ENCODE measurements around the gene GMPR. TPM values are rescaled to one million over a fixed set of nuclear protein-coding genes. Genes with fewer than 3 reads are reported as not detected.
A peak's percentile ranks its signal among the peaks of the same experiment; 100 is the strongest.

The GMPR gene
- 10 to 100 TPM in 3 of 5 donors, 1 to 10 TPM in 2; 9.8 to 32.7 (median 11.9) TPM for total RNA-seq
- polyA plus RNA-seq = 10 to 100 TPM; 24.5 to 46.3 (median 30.1) TPM
- long read RNA-seq, donor 1, partial matches to known transcripts = 0 of 3 reads
- long read RNA-seq, donor 1, other reads (novel, unspliced or antisense) = 0 of 3 reads
- long read RNA-seq, donor 2, partial matches to known transcripts = 0 of 2 reads
- long read RNA-seq, donor 2, other reads (novel, unspliced or antisense) = 0 of 2 reads
- long read RNA-seq, donor 3, partial matches to known transcripts = 0 of 3 reads
- long read RNA-seq, donor 3, other reads (novel, unspliced or antisense) = 0 of 3 reads
- long read RNA-seq, donor 4 = 0 reads
- long read RNA-seq, donor 5, partial matches to known transcripts = 0 of 6 reads
- long read RNA-seq, donor 5, other reads (novel, unspliced or antisense) = 0 of 6 reads
- long read RNA-seq, donor 6, partial matches to known transcripts = 0 of 4 reads
- long read RNA-seq, donor 6, other reads (novel, unspliced or antisense) = 0 of 4 reads
- long read RNA-seq, donor 7, partial matches to known transcripts = 0 of 2 reads
- long read RNA-seq, donor 7, other reads (novel, unspliced or antisense) = 0 of 2 reads
- long read RNA-seq, donor 8 = 0 reads
- long read RNA-seq, donor 9, partial matches to known transcripts = 0 of 1 reads
- long read RNA-seq, donor 9, other reads (novel, unspliced or antisense) = 0 of 1 reads
- long read RNA-seq, donor 10, partial matches to known transcripts = 0 of 2 reads
- long read RNA-seq, donor 10, other reads (novel, unspliced or antisense) = 0 of 2 reads

DNA sequence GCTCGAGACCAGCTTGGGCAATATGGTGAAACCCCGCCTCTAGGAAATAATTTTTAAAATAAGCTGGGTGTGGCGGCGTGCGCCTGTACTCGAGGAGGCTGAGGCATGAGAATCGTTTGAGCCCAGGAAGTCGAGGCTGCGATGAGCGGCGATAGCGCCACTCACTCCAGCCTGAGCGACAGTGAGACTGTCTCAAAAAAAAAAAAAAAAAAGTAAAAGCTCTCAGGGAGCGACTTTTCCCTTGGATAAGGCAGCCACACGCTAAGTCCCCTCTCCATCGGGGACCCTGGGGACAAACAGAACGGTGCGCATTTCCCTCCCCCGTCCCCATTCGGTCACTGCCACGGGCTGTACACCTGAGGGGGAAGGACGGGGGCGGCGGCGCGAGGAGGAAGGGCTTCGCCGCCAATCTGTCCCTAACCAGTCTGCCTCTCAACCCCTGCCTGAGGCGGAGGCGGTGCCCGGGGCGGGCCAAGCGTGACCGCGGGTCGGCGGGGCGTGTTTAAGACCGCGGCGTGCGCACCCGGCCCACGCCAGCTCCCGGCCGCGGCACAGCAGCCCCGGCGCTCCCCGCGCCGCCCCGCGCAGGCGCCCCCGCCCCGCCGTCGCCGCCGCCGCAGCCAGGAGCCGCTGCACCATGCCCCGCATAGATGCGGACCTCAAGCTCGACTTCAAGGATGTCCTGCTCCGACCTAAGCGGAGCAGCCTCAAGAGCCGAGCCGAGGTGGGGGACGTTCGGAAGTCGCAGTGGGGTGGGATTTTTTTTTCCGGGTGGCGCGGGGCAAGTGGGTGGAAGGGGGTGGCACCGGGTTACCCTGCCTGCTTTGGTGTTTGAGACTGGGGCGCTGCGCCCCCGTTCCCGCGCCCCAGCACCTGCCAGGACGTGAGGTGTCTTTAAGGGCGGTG is at the start of gene GMPR:
Gene GMPR (plus strand): TSS at position 531 of the 906 bp plus-strand sequence. CDS start 107 bp downstream, at position 638.
- Histone ChIP-seq H3K4me3 (peak within 1 kb of the TSS; percentile 71 to 76 (median 73)), H3K27me3 (no peaks in the 10 kb centered on the region), H3K9me3 (no peaks in the 10 kb centered on the region), H3K36me3 (no peaks in the 10 kb centered on the region), H3K27ac (peak within 1 kb of the TSS; percentile 72 to 88 (median 76)), H3K4me1 (peaks cover 25 to 60% (median 43%) of the 10 kb centered on the region in 4 donors)
- intact Hi-C loops (cut with DNase I; ENCODE audit: low total_unique reads) = no loop called here
- DNase-seq = peak; percentile 88 to 93
- TF ChIP-seq, protein P1, sequence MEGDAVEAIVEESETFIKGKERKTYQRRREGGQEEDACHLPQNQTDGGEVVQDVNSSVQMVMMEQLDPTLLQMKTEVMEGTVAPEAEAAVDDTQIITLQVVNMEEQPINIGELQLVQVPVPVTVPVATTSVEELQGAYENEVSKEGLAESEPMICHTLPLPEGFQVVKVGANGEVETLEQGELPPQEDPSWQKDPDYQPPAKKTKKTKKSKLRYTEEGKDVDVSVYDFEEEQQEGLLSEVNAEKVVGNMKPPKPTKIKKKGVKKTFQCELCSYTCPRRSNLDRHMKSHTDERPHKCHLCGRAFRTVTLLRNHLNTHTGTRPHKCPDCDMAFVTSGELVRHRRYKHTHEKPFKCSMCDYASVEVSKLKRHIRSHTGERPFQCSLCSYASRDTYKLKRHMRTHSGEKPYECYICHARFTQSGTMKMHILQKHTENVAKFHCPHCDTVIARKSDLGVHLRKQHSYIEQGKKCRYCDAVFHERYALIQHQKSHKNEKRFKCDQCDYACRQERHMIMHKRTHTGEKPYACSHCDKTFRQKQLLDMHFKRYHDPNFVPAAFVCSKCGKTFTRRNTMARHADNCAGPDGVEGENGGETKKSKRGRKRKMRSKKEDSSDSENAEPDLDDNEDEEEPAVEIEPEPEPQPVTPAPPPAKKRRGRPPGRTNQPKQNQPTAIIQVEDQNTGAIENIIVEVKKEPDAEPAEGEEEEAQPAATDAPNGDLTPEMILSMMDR (IDR thresholded peaks at IDR 0.05) = no peak
- TF ChIP-seq EP300 (IDR thresholded peaks at IDR 0.05) = no peak
- no peak for TF ChIP-seq POLR2A (IDR thresholded peaks at IDR 0.05)
- peak in 2 of 3 donors; percentile 47 to 51 for TF ChIP-seq POLR2AphosphoS5 (IDR thresholded peaks at IDR 0.05)
- WGBS, 5 donors = 3 to 11% (median 6%) methylated on average over 46 to 84 of the region's 84 CpGs

DNA sequence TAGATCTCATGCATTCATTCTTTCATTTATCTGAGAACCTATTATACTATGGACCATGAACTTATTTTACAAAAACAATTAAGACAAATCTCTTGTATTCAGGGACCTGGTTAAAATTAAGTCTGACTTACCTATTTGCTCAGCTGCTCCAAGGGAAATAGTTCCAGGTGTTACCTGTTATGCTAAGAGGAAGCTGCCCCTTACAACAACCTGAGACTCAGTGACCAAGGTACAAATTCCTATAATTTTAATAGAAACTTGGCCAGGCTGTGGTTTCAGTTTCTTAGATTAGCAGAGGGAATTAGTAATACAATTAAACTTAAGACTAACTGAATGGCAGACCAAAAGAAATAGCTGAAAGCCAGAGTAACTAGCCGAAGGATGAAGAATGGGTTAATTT is 48.2 kb upstream of the GMPR start:
- DNase-seq = no peak
- TF ChIP-seq POLR2AphosphoS5 (IDR thresholded peaks at IDR 0.05) (no peak), POLR2A (IDR thresholded peaks at IDR 0.05) (no peak), EP300 (IDR thresholded peaks at IDR 0.05) (no peak)
- TF ChIP-seq, protein P1 (IDR thresholded peaks at IDR 0.05) = no peak
- peaks cover 0 to 4% (median 0%) of the 10 kb centered on the region in 4 donors for H3K4me1 ChIP-seq
- H3K36me3 ChIP-seq = no peaks in the 10 kb centered on the region
- H3K9me3 ChIP-seq = no peaks in the 10 kb centered on the region
- no peak overlapping the region for H3K27ac ChIP-seq
- H3K27me3 ChIP-seq = no peaks in the 10 kb centered on the region
- intact Hi-C loops (cut with DNase I; ENCODE audit: low total_unique reads) = no loop called here
- WGBS, 5 donors = 56 to 89% (median 67%) methylated on average over 1 of the region's 1 CpG
- no peak overlapping the region for H3K4me3 ChIP-seq

DNA sequence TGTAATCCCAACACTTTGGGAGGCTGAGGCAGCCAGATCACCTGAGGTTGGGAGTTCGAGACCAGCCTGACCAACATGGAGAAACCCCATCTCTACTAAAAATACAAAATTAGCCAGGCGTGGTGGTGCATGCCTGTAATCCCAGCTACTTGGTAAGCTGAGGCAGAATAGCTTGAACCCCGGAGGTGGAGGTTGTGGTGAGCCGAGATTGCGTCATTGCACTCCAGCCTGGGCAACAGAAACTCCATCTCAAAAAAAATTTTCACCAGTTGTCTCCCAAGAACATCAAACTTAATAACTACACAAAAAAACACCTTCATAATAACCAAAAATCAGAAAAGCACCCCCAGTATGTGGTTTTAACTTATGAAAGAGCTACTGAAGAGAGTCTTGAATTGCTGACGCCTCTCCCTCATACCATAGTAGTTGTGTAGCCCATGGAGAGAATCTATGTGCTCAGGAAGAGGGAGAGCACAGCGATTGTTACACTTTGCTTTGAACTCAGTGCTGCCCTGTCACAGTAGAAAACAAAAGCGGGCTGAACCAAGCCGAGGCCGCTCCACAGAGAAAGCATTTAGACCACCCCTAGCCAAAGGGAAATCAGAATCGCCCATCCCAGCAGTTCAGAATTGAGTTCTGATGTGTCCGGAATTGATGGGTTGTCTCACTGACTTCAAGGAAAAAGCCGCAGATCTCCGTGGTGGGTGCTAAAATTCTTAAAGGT is 42.0 kb upstream of the GMPR start:
- no peak for TF ChIP-seq POLR2AphosphoS5 (IDR thresholded peaks at IDR 0.05)
- no peak for TF ChIP-seq POLR2A (IDR thresholded peaks at IDR 0.05)
- no peak for TF ChIP-seq EP300 (IDR thresholded peaks at IDR 0.05)
- TF ChIP-seq, protein P1 (IDR thresholded peaks at IDR 0.05) = no peak
- no peak overlapping the region for H3K4me3 ChIP-seq

More for the DNA sequence above, 42.0 kb upstream of the GMPR start:
- Histone ChIP-seq H3K27me3 (no peaks in the 10 kb centered on the region), H3K4me1 (peaks cover 6 to 14% (median 10%) of the 10 kb centered on the region in 4 donors), H3K9me3 (no peaks in the 10 kb centered on the region), H3K36me3 (no peaks in the 10 kb centered on the region), H3K27ac (no peak overlapping the region)
- no peak for DNase-seq
- 84 to 94% (median 92%) methylated on average over 14 of the region's 14 CpGs for WGBS, 5 donors
- intact Hi-C loops (cut with DNase I; ENCODE audit: low total_unique reads) = no loop called here
